Adrenal gland (tissue), 12 donors: ENCODE results near the gene TLR8. TPM values are rescaled to one million over a fixed set of nuclear protein-coding genes. Genes with fewer than 3 reads are reported as not detected.
"Not testable (repeated sequence)": the region's sequence is repeated elsewhere in the genome, so short reads cannot be mapped to it uniquely, and the experiment has no call there.

Experiments
- DNase-seq, 7 donors: peaks; one replicate each; pipeline ENCODE4 v3.0.0-alpha.2; 2019 to 2020
- H3K27ac ChIP-seq, 5 donors: fragments of 200-600 bp; sonication (generic) in 4 of 5; 1 replicate in 3 of 5; 2 replicates in 2 of 5; pipeline versions ENCODE4 v1.5.1 to v1.8.0; 2016 to 2020; ENCODE audit warnings: mild to moderate bottlenecking in 1 of 5
- H3K27me3 ChIP-seq: fragments of 200-600 bp; 2 replicates; pipeline ENCODE4 v1.8.0; 2021
- H3K36me3 ChIP-seq, 2 donors: fragments of 200-600 bp; replicated peaks in 1 of 2; 1 replicate in 1 of 2; 2 replicates in 1 of 2; pipeline versions ENCODE4 v1.5.1 to v1.8.0; 2018 to 2022
- H3K4me1 ChIP-seq, 2 donors: fragments of 200-600 bp; replicated peaks in 1 of 2; 1 replicate in 1 of 2; 2 replicates in 1 of 2; pipeline versions ENCODE4 v1.5.1 to v1.8.0; 2018 to 2021
- H3K4me3 ChIP-seq, 4 donors: fragments of 200-600 bp; sonication (generic) in 3 of 4; one replicate each; pipeline ENCODE4 v1.5.1; 2016 to 2018
- H3K9me3 ChIP-seq, 3 donors: fragments of 200-600 bp; sonication (generic) in 1 of 3; replicated peaks in 1 of 3; 1 replicate in 2 of 3; 2 replicates in 1 of 3; pipeline versions ENCODE4 v1.5.1 to v1.8.0; 2016 to 2021
- POLR2A ChIP-seq, 2 donors: fragments of 450-650 bp; IDR thresholded peaks; one replicate each; pipeline ENCODE4 v1.6.1; 2017; ENCODE audit warnings: antibody characterized with exemption in 2 of 2, mild to moderate bottlenecking in 2 of 2, moderate library complexity in 1 of 2
- WGBS, 4 donors: extraction: QIAGEN DNeasy Blood & Tissue Kit in 2 of 4; methylation state at CpG; one replicate each; pipeline versions ENCODE4 v1.1.5 to v1.1.7; 2013 to 2017; 5-methylcytosine and 5-hydroxymethylcytosine counted together
- intact Hi-C, 2 donors: fragments of 100-400 bp; cut with DNase I; formaldehyde crosslinking; loops; one replicate each; pipeline versions ENCODE4 v1.14.1 to v1.15.0; 2022 to 2023
- polyA plus RNA-seq, 3 donors: library from polyadenylated mRNA; stranded (reverse); fragments of 200-250 nt in 2 of 3; fragments of 350-450 nt in 1 of 3; fragmentation: Illumina TruSeq in 1 of 3; extraction: RNeasy Lipid Tissue Mini Kit (QIAGEN cat#74804) in 1 of 3; gene quantifications; one replicate each; pipeline ENCODE4 v1.2.3, GENCODE V29; 2013 to 2014
- total RNA-seq, 9 donors: library from RNA; depleted of rRNA in 4 of 9; stranded (reverse); fragments of >200 nt in 4 of 9; fragments of 120-200 nt in 1 of 9; fragmentation: NEBNext Ultra II Directional in 1 of 9; extraction: Animal tissue kit (Norgen Biotek cat#: 25700) in 1 of 9; gene quantifications; one replicate each; pipeline versions ENCODE4 v1.1.0 to v1.2.4, GENCODE V29; 2013 to 2023
- TF ChIP-seq, protein P1 (sequence below), 6 experiments: fragments of 450-650 bp in 4 of 6; fragments of 200-600 bp in 2 of 6; sonication (generic) in 1 of 6; IDR thresholded peaks; 1 replicate in 5 of 6; 2 replicates in 1 of 6; pipeline versions ENCODE4 v1.5.1 to v1.8.0; 2016 to 2021; ENCODE audit warnings: antibody characterized with exemption in 6 of 6, mild to moderate bottlenecking in 2 of 6, moderate library complexity in 1 of 6
- donor health status: healthy with polysubstance abuse.
- donor health status: Bipolar disorder and iron deficiency.
- donor health status: DM: yes; HTN: yes; CAD: no.
- donor health status: DM: no; HTN: no; CAD: no.
- donor health status: DM: no; HTN: no; CAD: no.
- donor health status: DM: yes; HTN: yes; CAD: no.

TLR8 gene
- total and polyA plus RNA-seq, 12 donors = 0.10 to 5.6 (median 1.9) TPM; not detected in 1

DNA sequence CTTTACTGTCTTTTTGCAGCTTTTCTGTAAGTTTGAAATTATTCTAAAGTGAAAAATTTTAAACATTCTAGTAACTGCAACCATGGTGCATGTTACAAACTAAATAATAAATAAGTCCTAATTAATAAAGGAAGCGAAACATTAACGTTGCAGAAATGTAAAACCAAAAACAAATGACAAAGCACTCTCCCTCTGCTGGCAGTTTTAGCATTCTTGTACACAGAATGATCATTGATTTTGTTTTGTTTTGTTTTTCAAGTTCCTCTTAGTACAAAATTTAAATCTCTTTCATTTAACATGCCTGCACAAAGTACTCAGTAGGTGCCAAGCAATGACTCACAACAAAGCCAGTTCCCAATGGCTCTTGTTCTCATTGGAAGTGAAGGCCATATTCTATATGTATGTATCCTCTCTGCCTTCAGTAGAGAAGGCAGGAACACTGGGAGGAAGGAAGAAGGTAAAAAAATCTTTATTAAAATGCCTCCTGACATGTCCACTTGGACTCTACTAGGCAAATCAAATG lies 54.8 kb downstream of the TLR8 start:
- no peak overlapping the region for H3K4me3 ChIP-seq
- H3K36me3 ChIP-seq = no peaks in the 10 kb centered on the region
- no peak for TF ChIP-seq POLR2A (IDR thresholded peaks at IDR 0.05)
- TF ChIP-seq, protein P1, sequence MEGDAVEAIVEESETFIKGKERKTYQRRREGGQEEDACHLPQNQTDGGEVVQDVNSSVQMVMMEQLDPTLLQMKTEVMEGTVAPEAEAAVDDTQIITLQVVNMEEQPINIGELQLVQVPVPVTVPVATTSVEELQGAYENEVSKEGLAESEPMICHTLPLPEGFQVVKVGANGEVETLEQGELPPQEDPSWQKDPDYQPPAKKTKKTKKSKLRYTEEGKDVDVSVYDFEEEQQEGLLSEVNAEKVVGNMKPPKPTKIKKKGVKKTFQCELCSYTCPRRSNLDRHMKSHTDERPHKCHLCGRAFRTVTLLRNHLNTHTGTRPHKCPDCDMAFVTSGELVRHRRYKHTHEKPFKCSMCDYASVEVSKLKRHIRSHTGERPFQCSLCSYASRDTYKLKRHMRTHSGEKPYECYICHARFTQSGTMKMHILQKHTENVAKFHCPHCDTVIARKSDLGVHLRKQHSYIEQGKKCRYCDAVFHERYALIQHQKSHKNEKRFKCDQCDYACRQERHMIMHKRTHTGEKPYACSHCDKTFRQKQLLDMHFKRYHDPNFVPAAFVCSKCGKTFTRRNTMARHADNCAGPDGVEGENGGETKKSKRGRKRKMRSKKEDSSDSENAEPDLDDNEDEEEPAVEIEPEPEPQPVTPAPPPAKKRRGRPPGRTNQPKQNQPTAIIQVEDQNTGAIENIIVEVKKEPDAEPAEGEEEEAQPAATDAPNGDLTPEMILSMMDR (IDR thresholded peaks at IDR 0.05) = no peak
- 55 to 72% (median 70%) methylated on average over 2 of the region's 2 CpGs for WGBS, 4 donors
- DNase-seq = no peak
- H3K4me1 ChIP-seq = peaks cover 0 to 5% of the 10 kb centered on the region in 2 donors
- H3K27ac ChIP-seq = no peak overlapping the region
- no peaks in the 10 kb centered on the region for H3K27me3 ChIP-seq
- intact Hi-C loops = loop anchor here in 1 of 2 donors (10.0 kb wide), 1 partner anchor 534 kb away; no protein-coding TSS in a partner anchor
- no peaks in the 10 kb centered on the region for H3K9me3 ChIP-seq

DNA sequence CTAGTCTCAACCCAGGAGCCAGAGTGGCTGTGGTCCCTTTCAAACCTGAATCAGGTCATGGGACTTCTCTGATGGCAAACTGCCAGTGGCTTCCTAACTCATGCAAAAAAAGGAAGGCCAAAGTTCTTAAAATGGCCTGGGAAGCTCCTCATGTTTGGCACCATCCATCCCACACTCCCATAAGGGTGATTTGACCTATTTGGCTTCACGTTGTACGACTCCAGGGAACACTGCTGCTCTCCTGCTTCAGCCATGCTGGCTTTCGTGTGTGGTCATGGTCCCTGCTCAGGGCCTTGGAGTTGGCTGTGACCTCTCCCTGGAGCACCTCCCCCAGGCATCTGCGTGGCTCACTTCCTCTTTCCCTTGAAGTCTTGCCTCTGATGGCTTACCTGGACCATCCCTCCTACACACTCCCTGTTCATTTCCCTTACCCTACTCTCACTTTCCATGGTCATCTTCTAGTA lies 55.7 kb downstream of the TLR8 start:
- DNase-seq = no peak
- TF ChIP-seq, protein P1 (IDR thresholded peaks at IDR 0.05) = no peak
- TF ChIP-seq POLR2A (IDR thresholded peaks at IDR 0.05) = no peak
- H3K27ac ChIP-seq = no peak overlapping the region
- no peaks in the 10 kb centered on the region for H3K9me3 ChIP-seq
- H3K36me3 ChIP-seq = no peaks in the 10 kb centered on the region
- no peak overlapping the region for H3K4me3 ChIP-seq
- intact Hi-C loops = loop anchor here in 1 of 2 donors (10.0 kb wide), 1 partner anchor 533 kb away; no protein-coding TSS in a partner anchor
- no peaks in the 10 kb centered on the region for H3K27me3 ChIP-seq
- no peaks in the 10 kb centered on the region for H3K4me1 ChIP-seq
- WGBS, 4 donors = 56 to 81% (median 65%) methylated on average over 4 of the region's 4 CpGs

DNA sequence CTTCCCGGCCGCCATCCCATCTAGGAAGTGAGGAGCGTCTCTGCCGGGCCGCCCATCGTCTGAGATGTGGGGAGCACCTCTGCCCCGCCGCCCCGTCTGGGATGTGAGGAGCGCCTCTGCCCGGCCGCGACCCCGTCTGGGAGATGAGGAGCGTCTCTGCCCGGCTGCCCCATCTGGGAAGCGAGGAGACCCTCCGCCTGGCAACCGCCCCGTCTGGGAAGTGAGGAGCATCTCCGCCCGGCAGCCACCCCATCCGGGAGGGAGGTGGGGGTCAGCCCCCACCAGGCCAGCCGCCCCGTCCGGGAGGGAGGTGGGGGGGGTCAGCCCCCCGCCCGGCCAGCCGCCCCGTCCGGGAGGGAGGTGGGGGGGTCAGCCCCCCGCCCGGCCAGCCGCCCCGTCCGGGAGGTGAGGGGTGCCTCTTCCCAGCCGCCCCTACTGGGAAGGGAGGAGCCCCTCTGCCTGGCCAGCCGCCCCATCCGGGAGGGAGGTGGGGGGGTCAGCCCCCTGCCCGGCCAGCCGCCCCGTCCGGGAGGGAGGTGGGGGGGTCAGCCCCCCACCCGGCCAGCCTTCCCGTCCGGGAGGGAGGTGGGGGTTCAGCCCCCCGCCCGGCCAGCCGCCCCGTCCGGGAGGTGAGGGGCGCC lies 56.9 kb downstream of the TLR8 start:
- not testable (repeated sequence) for DNase-seq, H3K36me3 ChIP-seq, H3K4me1 ChIP-seq, H3K27me3 ChIP-seq, H3K4me3 ChIP-seq, H3K9me3 ChIP-seq, H3K27ac ChIP-seq
- WGBS, 4 donors = 88 to 97% methylated on average over 12 to 35 of the region's 52 CpGs; no CpG with 5 or more reads in 2 of the 4 donors
- intact Hi-C loops = loop anchor here in 1 of 2 donors (10.0 kb wide), 1 partner anchor 531 kb away; no protein-coding TSS in a partner anchor

DNA sequence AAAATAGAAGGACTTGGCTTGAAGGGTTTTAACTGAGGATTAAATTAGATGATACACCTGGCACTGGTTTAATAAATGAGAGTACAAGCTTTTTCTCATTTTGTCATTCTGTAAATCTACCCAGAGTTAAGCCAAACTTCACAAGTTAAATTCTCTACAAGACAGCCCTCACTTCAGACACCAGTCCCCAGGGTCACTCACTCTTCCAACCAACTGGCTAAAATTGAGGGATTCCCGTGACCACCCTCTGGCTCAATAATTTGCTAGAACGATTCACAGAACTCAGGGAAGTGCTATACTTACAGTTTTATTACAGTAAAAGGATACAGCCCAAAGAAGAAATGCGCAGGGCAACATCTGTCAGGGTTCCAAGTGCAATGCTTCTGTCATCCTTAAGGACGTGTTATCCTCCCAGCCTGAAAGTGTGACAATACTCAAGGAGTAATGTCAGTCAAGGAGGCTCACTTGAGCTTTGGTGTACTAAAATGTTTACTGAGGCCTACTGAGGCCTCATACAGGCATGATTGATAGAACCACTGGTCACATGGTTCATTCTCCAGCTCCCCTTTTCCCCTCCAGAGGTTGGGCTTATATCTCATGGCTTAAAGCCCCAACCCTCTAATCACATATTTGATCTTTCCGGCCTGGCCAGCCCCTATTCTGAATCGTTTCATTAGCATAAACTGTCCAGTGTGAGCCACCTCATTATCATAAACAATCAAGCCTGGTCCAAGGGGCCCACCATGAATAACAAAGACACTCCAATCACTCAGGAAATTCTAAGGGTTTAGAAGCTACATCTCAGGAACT lies 58.9 kb downstream of the TLR8 start:
- Histone ChIP-seq H3K27me3 (no peaks in the 10 kb centered on the region), H3K36me3 (no peaks in the 10 kb centered on the region), H3K27ac (no peak overlapping the region), H3K4me3 (no peak overlapping the region), H3K4me1 (no peaks in the 10 kb centered on the region), H3K9me3 (no peaks in the 10 kb centered on the region)
- 78 to 87% (median 82%) methylated on average over 6 of the region's 6 CpGs for WGBS, 4 donors
- TF ChIP-seq POLR2A (IDR thresholded peaks at IDR 0.05) = no peak
- TF ChIP-seq, protein P1 (IDR thresholded peaks at IDR 0.05) = no peak
- intact Hi-C loops = loop anchor here in 1 of 2 donors (10.0 kb wide), 1 partner anchor 529 kb away; no protein-coding TSS in a partner anchor
- no peak for DNase-seq
